GM18861 (cell line): ENCODE data around the gene S100PBP.

ENCODE experiments used
- ATAC-seq: cut with Tn5 transposase; IDR thresholded peaks from one replicate; pipeline ENCODE4 v1.9.1; 2021; ENCODE audit not compliant: unreplicated experiment

Gene S100PBP

GRCh38 chr1:32825181-32825580 is 7.7 kb downstream of the S100PBP start:
- ATAC-seq: no peak

- ATAC-seq: no peak
Observed at GRCh38 chr1:32828341-32828740, 10.9 kb downstream of the S100PBP start.

DNA sequence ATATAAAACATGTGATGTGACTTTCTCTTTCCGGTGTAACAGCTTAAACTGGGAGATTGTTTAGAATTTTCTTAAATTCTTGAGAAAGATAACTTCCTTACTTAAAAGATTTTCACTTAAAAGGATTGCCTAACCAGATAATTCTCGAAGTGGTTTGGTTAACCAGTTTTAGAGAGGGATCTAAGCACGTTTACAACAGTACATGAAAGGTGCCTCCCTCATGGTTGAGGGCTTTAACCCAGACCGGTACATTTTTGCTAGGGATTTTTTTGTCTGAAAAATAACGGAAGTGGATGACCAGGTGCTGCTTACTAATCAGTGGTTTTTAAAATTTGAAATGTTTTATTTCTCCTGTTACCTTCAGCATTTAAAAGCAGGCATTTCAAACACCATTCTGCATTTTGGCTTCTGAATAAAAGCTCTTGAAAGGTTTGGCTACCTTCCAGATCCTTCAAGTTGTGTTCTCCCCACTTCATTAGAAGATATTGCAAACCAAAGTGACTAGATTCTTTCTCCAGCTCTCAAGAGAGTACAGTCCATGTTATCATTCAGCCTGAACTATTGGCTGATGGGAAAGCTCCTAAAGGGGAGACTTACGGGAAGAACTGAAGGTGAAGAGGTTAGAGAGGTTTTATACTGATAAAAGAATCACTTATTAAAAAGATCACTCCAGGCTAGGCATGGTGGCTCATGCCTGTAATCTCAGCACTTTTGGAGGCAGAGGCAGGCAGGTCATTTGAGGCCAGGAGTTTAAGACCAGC is 12.8 kb downstream of the S100PBP start:
- no peak for ATAC-seq

GRCh38 chr1:32831878-32832277 is 14.4 kb downstream of the S100PBP start:
- ATAC-seq: no peak

- no peak for ATAC-seq
Observed at GRCh38 chr1:32848354-32849063, 31.1 kb downstream of the S100PBP start.

DNA sequence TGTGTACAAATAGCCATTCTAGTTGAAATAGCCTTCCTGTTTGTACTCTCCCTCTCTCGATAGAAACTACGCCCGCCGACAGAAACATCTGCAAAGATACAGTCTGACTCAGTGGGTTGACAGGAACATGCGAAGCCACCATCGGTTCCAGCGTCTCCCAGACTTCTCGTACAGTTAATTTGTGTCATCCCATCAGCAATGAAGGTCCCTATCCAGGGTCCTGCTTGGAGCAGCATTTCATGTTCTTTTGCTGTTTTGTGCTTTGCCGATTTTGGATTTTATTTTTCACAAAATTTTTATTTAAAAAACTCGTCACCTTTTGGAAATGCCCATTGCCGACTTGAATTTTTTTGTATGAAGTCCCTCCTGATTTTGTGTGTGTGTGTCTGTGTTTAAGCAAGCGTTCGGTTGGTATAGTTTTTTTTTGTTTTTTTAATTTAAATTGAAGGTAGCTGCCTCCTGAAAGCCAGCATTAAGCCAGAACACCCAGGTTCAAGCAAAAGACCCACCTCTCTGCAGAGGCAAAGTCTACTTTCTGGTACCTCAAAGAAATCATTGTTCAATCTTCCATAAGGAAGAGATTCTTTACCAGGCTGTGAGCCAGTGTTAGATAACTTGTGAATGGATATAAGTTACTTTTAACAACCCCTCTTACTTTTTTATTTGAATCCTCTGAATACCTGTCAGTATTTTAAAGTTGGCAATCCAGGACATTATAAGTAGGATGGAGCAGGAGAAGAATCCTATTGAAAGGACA is 38.6 kb downstream of the S100PBP start:
- no peak for ATAC-seq

DNA sequence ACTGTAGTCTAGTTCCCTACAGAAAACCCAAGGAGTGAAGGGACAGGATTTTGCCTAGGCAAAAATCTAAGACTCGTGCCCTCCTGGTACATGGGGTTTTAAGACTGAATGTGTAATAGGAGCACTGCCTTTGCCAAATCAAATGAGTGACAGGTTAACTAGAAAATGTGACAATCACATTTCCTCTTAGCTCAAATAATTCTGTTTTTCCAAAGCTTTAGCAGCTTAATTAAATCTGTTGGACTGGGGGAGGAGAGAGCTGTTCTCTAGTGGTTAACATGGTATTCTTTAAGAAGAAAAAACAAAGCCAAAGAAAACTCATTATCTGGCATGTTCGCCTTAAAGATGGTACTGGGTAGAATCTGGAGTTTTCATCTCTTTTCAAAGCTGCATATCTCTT is 40.7 kb downstream of the S100PBP start:
- ATAC-seq: no peak

- no peak for ATAC-seq
Observed at GRCh38 chr1:32858791-32859190, 41.3 kb downstream of the S100PBP start.

- no peak for ATAC-seq
Observed at GRCh38 chr1:32859915-32860314, 42.5 kb downstream of the S100PBP start.

DNA sequence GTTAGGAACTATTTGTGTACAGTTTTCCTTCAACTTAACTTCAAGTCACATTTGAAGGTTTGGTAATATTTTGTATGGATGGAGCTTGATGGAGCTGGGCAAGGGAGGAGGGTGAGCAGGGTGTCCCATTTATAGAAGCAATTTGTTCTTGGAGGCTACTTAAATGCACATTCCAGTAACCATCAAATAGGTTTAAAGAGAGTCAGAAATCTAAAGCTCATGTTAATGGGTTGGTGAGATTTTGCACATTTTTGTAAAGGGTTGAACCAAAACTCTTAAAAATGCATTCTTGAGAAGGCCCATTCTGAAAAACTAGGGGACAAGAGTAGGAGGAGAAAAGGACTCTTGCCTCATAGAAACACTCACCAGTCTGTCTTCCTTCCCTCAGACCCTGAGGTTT is 43.1 kb downstream of the S100PBP start:
- no peak for ATAC-seq

- ATAC-seq: no peak
Observed at GRCh38 chr1:32861904-32862695, 44.6 kb downstream of the S100PBP start.

DNA sequence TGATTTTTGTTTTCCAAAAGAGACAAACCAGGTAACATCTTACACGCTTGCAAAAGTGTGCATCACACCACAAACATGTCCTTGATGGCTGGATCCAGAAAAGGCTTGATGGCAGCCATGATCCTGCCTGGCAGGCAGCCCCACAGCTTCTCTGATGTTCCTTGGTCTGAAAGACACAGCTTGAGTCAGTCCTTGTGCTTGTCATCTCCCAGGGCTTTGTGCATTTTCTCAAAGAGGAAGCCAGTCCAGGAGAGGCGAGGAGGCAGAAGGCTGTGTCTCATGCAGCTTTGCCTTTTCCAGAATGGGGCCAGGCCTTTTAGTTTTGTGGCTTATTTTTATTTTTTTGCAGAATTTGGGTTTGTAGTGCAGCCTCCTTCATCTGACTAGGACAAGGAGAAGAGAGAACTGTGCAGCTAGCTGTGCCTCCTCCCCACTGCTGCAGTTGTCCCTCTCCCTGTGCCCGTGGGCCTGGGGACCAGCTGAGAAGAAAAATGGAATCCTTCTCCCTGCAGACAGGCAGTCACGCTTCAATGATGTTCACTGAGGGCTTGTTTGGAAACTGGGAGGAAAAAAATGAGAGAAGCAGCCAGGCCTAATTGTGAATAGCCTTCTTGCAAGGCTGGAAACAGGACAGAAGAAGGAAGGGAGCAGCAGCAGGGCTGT is 45.9 kb downstream of the S100PBP start:
- ATAC-seq: no peak

GRCh38 chr1:32863881-32864245 is 46.4 kb downstream of the S100PBP start:
- ATAC-seq: no peak

GRCh38 chr1:32864375-32865019 is 47.0 kb downstream of the S100PBP start:
- ATAC-seq: no peak

- no peak for ATAC-seq
Observed at GRCh38 chr1:32865639-32866405, 48.4 kb downstream of the S100PBP start.

- ATAC-seq: no peak
Observed at GRCh38 chr1:32867151-32867550, 49.7 kb downstream of the S100PBP start.

DNA sequence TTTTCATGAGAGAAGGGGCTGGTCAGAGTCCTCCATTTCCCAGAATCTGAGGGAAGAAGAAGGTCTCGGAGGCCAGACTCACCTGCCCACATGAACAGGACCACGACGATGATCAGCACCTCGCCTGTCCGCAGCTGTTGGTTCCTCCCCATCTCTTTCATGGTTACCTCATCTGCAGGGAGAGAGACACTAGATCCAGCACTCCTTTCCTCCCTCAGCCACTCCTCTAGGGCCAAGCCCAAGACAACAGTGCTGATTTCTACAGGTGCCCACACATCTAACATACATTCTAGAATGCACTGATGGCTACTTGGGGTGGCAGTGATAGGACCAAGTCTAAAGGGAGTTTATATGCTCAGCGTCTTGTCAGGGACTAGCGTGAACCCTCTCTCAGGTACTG is 50.2 kb downstream of the S100PBP start:
- ATAC-seq: no peak

DNA sequence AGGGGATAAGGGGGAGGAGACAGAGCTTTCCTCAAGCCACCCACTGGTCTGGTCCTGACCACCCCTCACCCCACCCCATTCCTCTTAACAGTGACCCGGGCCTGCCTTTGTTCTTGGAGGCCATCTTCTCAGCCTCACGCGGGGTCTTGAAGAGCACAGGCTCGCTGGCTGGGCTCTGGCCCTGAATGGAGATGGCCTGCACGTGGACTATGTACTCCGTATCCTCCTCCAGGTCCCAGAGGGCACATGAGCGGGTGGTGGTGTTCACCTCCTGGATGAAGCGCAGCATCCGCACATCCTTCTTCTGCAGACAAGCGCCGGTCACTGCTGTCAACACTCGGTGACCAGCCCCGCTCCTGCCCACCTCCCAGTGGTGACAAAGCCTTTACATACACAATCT is 50.6 kb downstream of the S100PBP start:
- ATAC-seq: no peak

DNA sequence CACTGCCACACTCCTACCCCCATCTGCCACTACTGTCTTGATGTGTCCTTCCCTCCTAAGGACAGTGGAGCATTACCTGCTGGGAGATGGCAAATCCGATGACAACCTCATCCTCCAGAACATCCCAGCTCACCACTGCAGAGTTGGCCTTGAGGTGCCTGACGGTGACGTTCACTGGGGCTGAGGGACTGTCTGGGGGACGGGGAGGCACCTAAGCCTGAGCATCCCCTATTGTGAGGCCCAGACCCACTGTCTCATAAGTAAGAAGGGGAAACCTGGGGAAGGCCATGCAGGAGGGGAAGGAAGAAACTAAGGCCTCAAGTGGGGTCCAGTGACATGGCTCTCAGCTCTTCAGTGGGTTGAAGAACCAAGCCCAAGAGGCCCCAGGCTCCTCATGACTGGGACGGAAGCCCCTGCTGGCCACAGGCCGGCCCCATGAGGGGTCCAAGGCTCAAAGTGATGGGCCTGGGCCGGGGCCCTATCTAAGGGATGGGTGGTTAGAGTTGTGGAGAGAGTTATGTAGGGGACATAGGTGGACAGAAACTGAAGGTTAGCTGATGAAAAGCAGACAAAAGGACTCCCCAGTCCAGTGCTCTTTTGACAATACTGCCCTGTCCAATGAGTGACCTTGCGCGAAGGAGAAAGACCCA is 51.5 kb downstream of the S100PBP start:
- no peak for ATAC-seq
